Activated CD4-positive, alpha-beta T cell treated with anti-CD3 and anti-CD28 coated beads, Interleukin-2, Interleukin-4, amounts not matched to agents 100 ng/mL and 50 ng/mL, durations not matched to agents 16 hours and 8 hours (primary cell): Measurements from ENCODE around the gene STARD5.
A peak's percentile ranks its signal among the peaks of the same experiment; 100 is the strongest.
"Not testable (repeated sequence)": the region's sequence is repeated elsewhere in the genome, so short reads cannot be mapped to it uniquely, and the experiment has no call there.

Source experiments
- DNase-seq: peaks from one replicate; pipeline ENCODE4 v3.0.0-alpha.2; 2020; ENCODE audit warnings: low spot score

Gene STARD5

DNA sequence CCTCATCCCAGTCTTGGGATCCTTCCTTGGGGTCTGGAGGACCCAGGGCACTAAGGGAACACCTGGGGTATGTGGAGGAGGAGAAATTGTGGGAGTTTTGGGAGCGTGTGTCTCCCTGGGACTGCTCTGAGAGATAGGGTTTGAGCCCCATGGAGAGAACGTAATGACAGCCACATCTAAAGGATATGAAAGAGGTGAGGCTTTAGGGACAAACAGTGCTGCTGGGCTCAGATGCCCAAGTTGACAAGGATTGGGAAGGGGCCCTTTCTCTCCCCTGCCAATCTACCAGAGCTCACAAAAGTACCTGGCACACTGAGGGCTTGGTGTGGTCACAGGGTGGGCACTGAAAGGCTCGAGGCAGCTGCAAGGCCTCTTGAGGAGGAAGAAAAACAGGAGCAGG is 13.3 kb upstream of the STARD5 start:
- no peak for DNase-seq

GRCh38 chr15:81336568-81336967 is 12.6 kb upstream of the STARD5 start:
- DNase-seq, result peak; percentile 25

DNA sequence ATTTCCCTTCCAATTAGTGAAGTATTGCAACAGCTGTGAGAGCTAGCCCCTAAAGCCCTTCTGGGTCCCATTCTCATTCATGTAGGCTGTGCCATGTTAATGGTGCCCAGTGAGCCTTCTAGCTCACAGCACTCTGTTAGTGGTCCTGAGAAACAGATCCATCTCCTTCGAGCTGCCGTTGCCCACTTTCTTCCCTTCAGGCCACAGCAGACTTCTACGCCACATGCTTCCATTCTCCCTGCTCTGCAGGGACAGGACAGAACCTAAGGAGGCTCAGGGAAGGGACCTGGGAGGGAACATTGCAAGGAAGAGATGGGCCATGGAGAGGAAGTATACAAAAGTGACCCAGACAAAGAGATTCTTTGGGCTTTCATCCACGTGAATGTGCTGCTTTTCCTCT is 11.7 kb upstream of the STARD5 start:
- DNase-seq, result no peak

DNA sequence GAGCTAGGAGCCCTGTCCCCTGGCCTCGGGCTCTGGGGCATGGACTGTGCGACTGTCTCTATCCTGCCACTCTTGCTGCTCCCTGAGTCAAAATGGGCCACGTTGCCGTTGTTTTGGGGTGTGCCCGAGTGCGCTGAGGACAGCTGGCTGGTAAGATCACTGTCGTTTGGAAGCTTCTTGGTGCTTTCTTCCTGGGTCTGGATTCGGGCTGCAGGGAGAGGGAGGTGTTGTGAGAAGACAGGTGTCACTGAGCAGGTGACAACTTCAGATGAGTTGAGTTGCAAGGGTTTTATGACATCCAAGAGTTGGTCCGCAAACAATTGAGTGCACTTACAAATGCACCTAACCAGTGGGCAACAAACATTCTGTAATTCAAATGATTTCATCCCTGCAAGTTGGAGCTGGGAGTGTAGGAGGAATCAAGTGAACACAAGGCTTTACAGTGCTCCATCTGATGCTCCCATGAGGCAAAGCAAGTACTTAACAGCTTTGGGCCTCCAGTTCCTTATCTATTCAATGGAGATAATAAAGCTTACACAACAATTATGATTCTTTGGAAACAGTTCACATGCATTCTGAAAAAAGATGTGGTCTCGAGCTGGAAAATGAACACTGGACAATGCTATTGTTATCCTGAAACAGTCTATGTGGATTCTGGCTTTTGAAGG is 11.0 kb upstream of the STARD5 start:
- no peak for DNase-seq

DNA sequence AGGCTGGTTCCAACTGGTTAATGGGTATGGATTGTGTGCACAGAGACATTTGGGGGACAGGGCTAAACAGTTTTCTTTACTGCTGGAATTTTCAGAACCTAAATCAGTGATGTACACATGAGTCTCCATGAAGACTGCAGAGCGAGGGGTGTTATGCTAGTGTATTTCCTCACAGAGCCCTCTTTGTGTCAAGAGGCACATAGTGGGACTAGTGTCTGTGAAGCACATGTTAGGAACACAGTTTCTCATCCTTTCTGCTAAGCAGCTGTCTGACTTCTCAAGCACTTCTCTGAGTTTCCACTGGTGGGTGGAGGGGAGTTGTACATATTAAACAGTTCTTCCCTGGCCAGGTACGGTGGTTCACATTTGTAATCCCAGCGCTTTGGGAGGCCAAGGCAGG is 9.4 kb upstream of the STARD5 start:
- no peak for DNase-seq

GRCh38 chr15:81332326-81332725 is 8.4 kb upstream of the STARD5 start:
- no peak for DNase-seq

- no peak for DNase-seq
These were observed 7.7 kb upstream of the STARD5 start for GRCh38 chr15:81331600-81331999.

GRCh38 chr15:81331141-81331540 is 7.2 kb upstream of the STARD5 start:
- DNase-seq, result not testable (repeated sequence)

DNA sequence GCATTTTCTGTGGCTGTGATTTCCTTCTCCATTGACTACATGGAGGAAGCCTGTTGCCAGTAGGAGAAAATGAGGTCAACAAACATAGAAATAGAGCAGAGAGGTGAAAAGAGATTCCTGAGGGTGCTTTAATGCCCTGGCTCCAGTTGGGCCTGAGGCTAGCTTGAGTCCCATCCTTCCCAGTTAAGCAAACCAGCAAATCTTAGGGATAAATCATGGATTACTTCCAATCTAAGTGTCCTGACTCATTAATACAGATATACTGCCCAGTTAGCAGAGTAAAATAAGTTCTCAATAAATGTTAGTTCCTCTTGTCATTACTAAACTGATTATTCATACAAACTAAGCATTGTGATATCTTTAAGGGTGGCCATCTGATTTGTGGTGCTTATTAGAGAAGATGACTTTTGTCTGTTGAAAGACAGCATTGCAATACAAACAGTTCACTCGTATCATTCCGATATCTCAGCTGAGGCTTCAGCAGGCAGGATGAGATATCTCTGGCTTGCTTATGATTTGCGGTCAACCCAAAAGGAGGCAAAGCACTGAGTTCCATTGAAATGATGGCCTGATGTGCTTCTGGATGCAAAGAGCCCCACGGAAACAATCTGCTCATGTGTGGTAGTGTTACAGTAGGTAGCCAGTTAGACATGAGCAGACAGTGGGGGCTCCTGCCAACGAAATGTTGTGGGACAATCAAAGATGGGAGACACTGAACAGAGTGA is 6.6 kb upstream of the STARD5 start:
- no peak for DNase-seq

DNA sequence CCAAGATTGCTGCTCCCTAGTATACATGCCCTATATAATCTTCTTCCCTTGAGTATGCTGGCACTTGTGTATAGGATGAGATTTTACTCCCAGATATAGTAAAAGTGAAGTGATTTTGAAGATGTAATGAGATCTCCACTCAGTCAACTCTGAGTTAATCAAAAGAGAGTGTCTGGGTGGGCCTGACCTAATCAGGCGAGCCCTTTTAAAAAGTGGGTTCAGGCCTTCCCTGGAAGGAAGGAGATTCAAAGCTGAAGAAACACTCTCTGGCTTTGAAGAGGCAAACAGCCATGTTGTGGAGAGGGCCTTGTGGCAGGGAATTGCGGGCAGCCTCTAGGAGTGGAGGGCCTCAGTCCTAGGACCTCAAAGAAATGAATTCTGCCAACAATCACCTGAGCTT is 5.5 kb upstream of the STARD5 start:
- DNase-seq, result no peak

- no peak for DNase-seq
These were observed 3.6 kb upstream of the STARD5 start for GRCh38 chr15:81327516-81327915.

GRCh38 chr15:81326466-81327212 is 2.7 kb upstream of the STARD5 start:
- DNase-seq, result no peak

GRCh38 chr15:81323559-81323943 is 390 bp downstream of the STARD5 start:
- DNase-seq, result no peak

DNA sequence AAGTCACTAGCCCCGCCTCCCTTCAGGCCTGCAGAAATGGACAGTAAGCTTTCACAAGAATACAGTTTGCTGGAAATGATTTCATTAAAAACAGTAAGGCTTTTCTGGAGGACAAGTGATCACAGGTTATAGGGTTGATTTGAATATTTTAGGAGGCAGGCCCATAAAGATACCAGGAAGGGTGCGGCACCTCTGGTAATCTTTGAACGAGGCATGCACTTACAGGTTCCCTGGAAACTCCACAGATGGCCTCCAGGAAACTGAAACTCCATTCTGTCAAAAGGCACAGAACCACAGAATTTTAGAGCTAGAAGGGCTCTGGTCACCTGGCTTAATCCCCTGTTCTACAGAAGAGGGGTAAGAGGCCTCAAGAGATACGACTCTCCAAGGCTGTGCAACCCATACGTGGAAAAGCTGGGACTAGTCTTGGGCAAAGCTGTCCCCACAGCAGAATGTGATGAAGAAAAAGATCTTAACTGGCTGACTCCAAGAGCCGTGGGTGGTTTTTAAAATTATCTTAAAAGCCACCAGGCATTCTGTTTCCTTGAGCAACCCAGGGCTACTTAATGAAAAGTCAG is 1.2 kb downstream of the STARD5 start:
- DNase-seq, result no peak

GRCh38 chr15:81321667-81322066 is 2.3 kb downstream of the STARD5 start:
- no peak for DNase-seq

DNA sequence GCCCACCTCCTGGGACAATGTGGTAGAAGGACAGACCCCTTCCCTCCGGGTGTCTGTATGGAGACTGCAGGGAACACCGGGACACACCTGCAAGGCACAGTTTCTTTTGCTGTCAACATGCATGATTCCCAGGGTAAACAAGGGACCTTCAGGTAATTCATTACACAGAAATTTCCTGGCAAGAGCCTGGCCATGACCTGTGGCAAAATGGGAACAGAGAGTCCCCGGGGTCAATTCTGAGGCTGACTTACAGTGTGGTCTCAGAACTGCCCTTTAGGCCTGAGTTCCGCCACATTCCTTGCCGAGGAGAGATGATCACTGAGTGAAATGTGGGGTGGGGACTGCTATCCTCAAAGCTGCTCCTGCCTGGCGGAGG is 6.3 kb downstream of the STARD5 start:
- DNase-seq, result no peak

DNA sequence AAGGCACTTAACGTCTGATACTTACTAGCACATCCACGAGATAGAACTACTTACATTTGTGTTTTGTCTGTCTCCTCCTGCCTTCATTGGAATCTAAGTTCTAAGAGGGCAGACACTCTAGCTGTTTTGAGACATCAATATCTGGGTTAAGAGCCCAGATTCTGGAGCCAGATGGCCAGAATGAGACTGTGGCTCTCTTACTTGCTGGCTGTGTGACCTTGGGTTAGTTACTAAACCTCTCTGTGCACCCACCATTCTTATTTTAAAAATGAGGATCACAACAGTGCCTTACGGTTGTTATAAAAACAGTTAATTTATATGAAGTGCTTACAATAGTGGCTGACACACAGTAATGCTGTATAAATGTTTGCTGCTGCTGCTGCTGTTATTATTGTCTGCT is 7.7 kb downstream of the STARD5 start:
- no peak for DNase-seq

GRCh38 chr15:81315452-81316175 is 8.3 kb downstream of the STARD5 start:
- no peak for DNase-seq

- DNase-seq, result no peak
These were observed 9.6 kb downstream of the STARD5 start for GRCh38 chr15:81314378-81314777.

- no peak for DNase-seq
These were observed 10.3 kb downstream of the STARD5 start for GRCh38 chr15:81313686-81314085.

- no peak for DNase-seq
These were observed 11.0 kb downstream of the STARD5 start for GRCh38 chr15:81312790-81313543.
